ENCODE measurements around the gene CHAD.
"Not testable (repeated sequence)": the region's sequence is repeated elsewhere in the genome, so short reads cannot be mapped to it uniquely, and the experiment has no call there.

GRCh38 chr17:50472761-50473161, 4.1 kb upstream of the CHAD start:
- TF ChIP-seq CTCF (IDR thresholded peaks at IDR 0.05): peak in 1 of 5 experiments; percentile 6
- not testable (repeated sequence) for TF ChIP-seq EP300 (IDR thresholded peaks at IDR 0.05)

Data from tibial nerve (tissue), 4 donors.